HG02798 (cell line): Measurements from ENCODE around the gene HOXA13.

ENCODE experiments used
- ATAC-seq: cut with Tn5 transposase; IDR thresholded peaks from one replicate; pipeline ENCODE4 v1.9.1; 2021; ENCODE audit warnings: mild to moderate bottlenecking; ENCODE audit not compliant: unreplicated experiment, poor library complexity

HOXA13 gene

DNA sequence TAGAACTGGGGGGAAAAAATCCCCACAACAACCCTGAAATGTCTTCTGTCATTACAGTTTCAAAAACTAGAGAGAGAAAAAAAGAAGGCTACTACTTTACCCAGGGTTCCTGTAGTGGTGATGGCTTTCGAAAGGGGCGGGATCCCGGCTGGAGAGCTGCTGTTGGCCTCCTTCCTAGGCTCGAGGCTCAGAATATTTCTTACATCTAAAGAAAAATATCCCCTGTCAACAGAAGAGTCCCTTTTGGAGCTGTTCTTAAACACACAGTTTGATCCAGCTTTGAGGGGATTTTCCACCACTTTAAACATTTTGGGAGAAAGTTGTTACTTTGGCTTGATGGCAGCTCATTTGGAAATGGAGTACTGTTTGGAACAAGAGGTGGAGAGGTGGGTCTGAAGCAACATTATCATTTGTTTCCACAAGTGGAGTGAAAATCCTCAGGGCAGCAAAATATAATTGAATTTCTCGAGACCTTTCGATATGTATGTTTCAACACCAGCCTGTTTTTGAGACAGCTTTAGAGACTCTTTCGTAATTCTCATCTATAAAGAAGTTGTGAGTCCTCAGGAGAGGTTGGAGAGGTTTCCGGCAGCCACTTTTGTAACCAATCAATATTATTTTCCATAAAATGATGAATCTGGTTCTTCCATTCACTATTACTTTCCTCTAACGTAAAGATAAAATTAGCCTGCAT is 5.1 kb downstream of the HOXA13 start:
- ATAC-seq, result no peak

DNA sequence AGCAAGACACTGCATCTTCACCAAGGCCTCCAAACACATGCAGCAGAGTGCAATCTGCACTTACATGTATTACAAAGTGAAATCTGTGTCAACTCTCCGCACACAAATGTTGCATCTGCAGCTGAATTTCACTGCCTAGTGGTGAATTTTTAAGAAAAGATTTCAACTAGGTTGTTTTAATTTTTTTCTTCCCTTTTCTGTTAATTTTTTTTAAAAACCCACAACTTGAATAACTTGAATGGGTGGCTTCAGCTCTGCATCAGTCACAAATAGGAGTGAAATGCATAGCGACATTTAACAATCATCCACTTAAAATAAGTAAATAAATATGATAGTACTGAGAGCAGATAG is 5.9 kb downstream of the HOXA13 start:
- no peak for ATAC-seq

DNA sequence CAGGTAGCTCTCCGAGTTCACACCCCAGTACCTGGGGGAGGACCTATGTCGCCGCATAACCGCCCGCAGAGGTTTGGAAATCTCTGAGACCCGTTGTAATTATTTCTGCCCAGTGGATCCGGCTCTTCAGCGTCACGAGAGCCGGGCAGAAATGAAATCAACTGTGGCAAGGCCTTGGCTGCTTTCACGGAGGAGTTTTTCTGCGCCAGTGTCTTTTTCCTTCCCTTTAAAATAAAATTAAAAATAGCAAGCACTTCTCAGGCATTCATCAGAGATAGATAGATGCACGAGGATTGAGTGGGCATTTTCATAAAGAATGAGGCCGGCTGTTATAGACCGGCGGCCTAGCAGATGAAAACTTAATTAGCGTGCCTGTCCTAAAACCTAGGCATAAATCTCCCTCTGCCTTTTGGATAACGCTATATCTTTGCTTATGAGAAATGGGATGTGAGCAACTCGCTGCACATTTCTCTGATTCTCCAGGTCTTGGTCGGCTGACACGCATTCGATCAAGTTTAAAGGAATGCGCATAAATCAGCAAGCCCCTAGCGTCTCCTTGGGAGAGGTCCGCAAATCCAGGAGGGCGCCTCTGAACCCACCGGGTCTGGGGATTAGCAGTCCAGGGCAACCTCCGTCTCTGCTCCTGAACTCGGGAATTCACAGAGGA is 6.4 kb downstream of the HOXA13 start:
- ATAC-seq, result no peak

DNA sequence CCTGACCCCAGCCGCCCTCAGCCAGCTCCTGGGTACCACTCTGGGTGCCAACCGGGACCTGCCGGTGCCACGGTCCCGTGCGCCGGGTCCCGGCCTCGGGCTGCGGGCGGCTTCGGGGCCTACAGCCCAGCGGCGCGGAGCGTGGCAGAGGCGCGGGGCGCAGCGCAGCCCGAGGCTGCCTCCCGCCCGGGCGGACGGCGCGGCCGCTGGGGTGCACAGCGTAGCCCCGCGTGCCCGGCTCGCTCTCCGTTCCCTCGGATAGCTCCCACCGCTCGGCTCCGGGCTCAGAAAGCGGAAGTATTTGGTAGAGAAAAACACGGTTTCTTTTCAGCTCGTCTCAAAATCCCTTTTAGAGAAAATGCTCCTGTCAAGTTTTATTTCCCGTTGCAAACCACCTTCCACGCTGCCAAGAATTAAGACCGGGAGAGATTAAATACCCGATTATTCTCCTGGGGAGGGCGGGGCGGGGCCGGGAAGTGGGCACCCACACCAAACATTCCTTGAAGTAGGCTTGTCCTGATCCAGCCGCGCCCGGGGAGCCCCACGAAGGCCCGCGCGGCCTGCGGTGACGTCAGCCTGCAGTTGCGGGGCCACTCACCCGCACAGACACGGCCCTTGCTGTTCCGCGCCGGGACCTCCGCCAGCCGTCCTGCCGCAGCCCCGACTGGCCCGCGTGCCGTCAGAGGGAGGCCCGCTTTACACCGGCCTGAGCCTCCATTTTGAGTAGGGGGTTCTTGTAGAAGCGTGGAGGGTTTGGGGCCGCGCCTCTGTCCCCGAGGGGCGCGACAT is 7.2 kb downstream of the HOXA13 start:
- no peak for ATAC-seq

DNA sequence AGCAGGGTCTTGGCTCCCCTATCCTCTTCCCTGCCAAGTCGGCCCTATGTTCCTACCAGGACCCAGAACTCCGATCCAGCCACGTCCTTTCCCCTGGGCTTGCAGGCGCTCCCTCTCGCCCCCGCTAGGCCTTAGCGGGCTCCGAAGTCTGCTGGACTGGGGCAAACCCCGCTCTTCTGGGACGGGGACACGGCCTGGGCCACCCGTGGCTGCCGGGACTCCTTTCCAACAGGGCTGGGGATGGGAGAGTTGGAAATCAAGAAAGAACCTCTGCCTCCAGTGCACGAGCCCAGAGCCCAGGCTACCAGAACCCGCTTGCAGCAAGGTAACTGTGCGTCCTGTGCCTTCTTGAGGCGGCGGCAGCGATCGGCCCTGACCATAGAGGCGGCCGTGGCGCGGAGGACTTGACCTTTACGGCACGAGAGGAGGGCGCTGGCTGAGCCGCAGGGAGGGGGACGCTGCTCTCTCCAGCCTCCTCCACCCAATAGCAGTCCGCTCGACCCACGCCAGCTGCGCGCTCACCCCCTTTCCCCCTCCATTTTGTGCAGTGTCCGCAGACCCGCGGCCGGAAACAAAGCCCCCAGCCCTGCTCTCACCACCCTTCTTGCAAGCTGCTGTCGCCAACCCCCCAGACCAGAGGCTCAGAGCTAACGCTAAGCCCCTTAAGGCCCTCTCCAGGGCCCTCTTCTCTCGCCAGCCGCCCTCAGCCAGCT is 7.9 kb downstream of the HOXA13 start:
- ATAC-seq, result no peak

DNA sequence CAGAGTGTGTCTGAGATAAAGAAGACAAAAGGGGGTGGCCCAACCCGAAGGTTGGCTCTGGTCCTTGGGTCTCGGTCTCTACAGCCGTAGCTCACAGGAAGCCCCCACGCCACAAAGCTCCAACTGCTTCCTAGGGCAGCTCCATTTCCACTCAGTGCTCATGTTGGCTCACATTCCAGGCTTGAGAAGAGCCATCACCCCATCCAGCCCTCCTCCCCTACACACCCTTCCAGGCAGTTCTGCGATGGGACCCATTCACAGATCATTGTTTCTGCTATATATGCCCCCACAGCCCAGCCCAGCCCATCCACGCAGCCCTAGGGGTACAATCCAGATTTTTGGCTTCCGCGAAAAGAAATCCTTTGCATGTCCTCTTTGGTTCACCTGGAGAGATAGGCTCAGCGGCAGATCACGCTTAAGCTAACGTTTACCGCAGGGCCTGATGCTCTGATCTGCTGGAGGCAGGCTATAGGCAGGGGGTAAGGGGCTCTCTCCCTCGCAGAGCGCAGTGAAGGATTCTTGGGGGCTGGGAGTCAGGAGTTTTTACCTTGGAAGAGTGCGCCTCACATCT is 8.6 kb downstream of the HOXA13 start:
- no peak for ATAC-seq

DNA sequence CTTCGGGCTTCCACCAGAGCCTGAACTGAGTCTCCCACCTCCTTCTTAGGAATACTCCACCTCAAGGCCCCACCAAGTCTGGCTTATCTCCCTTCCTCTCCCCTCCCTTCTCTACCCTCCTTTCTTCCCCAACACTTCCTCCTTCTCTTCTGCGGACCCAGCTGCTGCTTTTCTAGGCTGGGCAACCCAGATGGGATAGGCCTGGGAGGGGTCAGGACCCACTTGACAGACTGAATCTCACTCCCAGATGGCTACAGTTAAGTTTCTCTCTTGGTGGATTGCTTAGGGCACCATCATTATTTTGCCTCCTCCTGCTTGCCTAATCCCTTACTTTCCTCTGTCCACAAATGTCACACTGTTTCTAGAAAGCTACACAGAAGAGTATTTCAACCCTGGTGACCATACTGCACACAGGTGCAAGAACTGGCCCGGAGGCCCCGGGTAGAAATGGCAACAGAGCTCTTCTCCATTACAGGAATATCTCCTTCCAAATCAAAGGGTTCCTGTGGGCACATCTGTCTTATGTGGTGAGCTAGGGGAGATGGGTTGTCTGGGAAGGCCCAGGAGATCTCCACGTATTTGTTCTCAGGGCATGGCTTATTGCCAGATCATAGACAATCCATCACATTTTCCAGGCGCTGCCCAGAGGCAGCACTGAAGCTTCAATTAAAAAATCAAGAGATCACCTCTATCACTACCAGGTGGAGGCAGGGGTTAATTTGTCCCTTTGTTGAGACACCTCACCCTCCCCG is 9.7 kb downstream of the HOXA13 start:
- no peak for ATAC-seq

DNA sequence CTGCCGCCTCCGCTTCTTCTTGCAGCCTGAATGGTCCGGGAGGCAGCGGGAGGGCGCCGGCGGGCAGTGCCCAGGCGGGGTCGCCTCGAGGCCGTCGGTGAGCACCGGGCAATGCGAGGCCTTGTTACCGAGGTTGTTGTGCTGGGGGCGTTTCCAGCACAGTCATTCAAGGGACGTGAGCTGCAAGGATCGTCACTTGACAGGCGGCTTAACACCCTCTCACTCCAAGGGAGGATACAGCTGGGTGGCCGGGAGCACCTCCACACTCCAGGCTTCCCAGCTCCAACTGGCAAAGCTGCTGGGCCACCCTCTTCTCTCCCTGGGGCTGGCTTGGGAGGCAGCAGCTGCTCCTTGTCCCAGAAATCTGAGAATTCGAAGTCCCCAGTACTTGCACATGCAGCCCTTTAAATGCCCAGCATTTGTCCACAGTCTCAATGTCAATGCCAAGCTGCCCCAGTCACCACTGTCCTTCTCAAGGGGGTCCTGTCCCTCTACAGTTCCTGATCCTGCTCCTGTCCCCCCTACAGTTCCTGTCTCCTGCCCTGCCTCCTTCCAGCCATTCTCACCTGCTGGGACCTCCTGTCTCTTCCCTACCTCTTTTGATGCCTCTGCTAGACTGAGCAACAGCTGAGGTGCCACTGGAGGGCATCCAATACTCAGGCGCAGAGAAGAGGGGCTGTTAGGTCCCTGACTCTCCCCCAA is 10.4 kb downstream of the HOXA13 start:
- ATAC-seq, result no peak

DNA sequence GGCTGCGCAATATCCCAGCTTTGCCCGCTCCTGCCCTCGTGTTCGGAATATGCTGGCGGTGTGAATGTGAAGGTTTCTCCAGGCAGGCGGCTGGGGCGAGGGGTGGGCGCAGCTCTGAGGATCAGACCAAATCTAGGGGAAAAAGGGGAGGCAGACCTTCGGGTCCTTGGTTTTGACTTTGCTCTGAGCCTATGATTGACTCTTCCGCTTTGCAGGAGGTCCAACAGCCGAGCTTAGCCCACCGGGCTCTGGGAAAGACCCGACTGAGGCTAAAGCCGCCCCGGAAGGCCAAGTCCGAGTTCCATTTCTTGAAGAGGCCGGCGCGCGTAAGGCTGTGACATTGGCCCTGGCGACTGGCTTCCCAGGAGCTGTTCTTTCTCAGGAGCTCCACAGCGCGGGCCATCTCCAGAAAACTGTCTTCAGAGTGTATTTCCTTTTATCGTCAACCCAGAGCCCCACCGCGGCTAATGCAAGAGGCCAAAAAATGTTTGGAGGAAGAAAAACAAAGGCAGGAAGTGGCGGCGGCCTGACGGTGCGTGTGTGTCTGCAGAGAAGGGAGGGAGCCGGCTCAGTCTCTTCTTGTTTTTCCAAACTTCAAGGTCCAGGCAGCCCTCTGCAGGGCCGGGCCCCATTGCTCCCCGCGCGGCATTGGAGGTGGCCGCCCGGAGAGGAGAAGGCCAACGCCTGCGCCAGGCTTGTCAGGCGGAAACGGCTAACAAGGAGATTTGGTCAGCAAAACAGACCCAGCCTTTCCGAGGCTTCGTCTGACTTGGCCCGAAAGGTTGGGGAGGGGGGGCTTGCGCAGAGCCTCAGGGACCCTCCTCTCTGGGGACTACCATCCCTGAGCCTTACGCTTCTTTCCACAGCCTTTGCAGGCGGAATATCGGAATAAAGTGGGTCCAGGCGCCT is 11.3 kb downstream of the HOXA13 start:
- ATAC-seq, result no peak

DNA sequence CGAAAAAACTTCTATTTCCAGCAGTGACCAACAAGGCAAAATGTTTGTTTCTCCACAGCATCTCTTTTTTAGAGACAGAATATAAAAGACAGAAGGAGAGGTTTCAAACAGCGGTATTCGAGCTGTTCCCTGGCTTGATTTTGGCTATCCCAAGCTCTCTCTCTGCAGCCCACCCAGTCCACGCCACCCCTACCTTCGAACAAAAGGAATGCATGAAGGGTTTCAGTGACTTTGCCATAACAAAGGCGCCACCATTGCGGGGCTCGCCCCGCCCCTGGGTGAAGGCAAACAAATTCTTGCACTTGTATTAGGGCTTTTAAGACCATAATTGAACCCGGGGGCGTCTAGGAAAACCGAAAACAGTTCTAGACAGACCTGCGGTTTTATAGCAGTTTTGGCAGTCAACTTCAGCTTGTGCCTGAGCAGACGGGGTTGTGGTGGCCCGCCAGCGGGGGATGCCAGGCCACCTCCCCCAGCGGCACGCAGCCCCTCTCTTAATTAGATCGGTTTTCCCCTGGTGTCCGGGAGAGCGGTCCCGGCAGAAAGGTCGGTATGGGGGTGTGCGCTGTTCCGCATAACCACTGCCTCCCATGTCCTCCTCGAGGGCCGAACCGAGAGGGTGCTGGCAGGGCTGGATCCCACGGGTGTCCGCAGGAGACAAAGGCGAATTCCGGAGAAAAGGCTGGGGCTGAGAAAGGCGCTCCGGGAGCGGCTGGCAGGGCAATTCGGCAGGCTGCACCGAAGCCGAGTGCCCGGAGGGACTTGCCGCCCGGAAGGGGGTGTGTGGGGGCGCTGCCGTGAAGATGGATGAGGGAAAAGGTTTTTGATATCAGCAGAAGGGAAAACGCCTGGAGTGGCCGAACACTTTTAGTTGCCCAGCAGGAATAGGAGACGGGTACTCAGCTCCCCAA is 12.2 kb downstream of the HOXA13 start:
- ATAC-seq, result no peak

DNA sequence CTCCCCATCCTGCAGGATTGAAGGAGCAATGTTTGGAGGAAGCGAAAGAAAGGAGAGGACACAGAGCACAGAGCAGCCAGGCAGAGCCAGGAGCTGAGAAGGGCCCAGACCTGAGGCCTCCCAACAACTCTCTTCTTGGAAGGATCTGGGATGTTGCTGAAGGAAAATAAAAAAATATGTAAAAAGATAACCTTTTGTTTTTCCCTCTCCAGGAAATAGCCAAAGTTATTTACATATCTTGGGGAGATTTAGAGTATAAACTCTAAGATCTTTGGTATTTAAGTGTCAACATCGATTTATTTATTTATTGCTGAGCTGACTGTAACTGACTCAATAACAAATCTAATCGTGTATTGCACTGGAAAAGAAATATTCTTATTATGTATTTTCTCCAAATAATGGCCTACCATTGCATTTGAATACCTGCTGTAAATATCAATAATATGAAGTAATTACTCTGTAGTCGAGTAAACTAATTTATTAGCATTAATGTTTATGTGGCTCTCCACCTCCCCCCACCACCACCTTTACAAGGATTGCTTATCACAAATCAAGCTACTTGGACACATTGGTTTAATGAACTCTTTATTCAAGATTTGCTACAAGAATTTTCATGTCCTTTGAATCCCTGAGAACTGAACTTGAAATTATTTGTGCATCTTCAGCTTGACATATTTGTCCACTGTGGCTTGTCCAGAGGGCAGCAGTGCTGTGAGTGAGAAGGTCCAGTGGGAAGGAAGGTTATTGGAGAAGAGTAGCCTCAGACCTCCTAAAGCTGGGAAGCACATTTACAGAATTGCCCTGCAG is 13.0 kb downstream of the HOXA13 start:
- no peak for ATAC-seq

DNA sequence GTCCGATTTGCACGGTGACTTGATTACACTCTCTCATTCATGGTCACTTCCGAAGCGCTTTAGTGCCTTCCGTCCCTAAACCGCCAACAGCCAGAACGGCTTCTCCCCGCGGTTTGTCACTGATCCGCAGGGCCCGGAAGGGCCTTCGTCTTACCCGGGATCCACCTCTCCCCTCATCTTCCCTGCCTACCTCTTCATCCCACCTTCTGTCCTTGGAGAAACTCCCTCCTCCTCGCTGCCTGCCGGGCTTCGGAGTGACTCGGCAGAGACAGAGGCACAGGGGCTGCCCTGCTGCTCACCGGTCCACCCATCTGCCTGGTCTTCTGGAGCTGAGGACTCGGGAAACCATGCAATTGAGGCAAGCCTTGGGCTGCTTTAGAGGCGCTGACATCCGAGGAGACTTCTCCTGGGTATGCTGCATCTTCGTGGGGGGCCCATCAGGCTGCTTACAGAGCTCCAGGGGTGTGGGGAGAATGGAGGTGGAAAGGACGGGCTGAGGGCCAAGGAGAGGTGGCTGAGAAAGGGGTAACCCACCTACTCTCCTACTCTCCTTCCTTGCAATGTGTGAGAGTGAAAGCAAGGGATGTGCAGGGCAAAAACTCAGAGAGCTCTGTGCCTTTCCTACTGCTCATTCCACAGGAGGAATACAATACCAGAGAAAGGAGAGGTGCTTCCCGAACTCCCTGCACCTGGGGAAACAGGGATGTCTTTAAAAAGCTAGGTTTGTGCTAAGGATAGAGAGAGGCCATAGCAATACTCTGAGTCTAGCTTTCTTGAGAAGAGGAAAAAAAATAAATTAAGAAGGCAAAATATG is 13.8 kb downstream of the HOXA13 start:
- no peak for ATAC-seq

DNA sequence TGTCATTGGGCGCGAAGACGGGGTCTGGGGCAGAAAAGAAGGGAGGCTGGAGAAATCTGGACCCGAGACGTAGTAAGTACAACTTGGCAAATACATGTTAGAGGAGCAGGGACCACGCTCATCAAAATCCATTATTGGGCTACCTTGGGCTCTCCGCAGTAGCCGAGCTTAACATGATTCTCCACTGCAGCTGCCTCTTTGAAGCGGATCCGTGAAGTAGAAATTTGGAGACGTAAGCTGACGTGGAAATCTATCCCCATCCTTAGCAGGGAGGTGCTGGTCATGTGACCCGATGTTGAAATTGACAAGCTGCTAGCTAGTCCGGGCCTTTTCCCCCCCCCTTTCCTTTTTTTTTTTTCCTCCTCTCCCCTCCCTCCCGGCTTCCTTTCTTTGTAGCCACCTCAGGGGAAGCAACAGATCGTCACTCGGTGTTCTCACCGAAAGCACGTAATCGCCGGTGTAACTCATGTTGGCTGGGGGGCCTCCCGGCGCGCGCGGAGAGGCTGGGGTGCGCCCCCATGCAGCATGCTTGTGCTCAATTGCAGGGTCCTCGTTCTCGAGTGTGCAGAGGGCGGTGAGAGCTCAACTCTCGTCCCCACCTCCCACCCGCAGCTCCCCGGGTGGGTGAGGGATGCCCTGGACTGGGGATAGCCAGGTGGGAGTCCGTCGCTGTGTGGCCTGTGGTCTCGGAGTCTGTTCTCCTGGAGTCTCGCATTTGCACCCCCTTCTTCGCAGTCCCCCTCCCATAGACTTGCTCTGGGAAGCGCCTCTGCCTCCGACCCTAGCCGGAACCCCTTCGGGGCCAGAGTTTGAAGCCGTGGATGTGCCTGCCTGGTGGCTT is 14.7 kb downstream of the HOXA13 start, which contains the start of gene HOXA11:
Gene HOXA11 (minus strand): TSS at position 220 of the 841 bp plus-strand sequence. CDS start 88 bp downstream, at position 132.
- no peak for ATAC-seq

DNA sequence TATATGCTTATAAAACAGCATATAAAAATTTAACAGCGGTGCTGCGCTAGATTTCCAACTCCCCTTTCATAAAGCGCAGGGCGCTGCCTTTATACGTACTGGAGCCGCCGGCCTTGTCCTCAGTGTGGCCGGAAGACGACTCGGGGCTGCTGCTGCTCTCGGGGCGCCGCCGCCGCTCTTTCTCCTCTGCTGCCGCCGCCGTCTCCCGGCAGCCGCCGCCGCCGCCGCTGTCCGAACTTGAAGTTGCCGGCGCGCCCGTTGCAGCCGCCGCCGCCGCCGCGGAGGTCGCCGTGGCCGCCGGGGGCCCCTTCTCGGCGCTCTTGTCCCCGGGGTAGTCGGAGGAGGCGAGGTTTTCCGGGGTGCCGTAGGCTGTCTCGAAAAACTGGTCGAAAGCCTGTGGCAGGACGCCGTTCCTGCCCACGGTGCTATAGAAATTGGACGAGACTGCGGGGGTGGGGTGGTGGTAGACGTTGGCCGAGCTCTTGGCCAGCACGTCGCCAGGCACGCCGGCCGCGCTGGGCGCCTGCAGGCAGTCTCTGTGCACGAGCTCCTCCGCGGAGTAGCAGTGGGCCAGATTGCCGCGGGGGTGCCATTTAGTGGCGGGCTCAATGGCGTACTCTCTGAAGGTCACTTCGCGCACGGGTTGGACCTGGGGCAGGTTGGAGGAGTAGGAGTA is 15.4 kb downstream of the HOXA13 start:
- no peak for ATAC-seq
